Neural crest cell (in vitro differentiated cells): ENCODE results near the gene DNASE1L2. TPM values are rescaled to one million over a fixed set of nuclear protein-coding genes. Genes with fewer than 3 reads are reported as not detected.

Source experiments
- DNase-seq: peaks from one replicate; pipeline ENCODE4 v3.0.0; 2021; ENCODE audit warnings: low read depth, mixed read lengths, low spot score
- H3K27ac Mint-ChIP-seq: one replicate; pipeline ENCODE4 v1.8.0; 2021; ENCODE audit warnings: mild to moderate bottlenecking, mixed read lengths; ENCODE audit not compliant: unreplicated experiment
- H3K27me3 Mint-ChIP-seq: 2 replicates; pipeline ENCODE4 v1.8.0; 2021; ENCODE audit warnings: low read depth, mild to moderate bottlenecking, mixed read lengths
- H3K36me3 Mint-ChIP-seq: 2 replicates; pipeline ENCODE4 v1.8.0; 2021; ENCODE audit warnings: low read depth, mild to moderate bottlenecking, mixed read lengths
- H3K4me1 Mint-ChIP-seq: 2 replicates; pipeline ENCODE4 v1.8.0; 2021; ENCODE audit warnings: mixed read lengths
- H3K4me3 Mint-ChIP-seq: one replicate; pipeline ENCODE4 v1.8.0; 2021; ENCODE audit warnings: mild to moderate bottlenecking, mixed read lengths
- H3K9me3 Mint-ChIP-seq: 2 replicates; pipeline ENCODE4 v1.8.0; 2021; ENCODE audit warnings: mixed read lengths
- total RNA-seq: library from RNA; stranded (reverse); gene quantifications from 2 replicates; pipeline ENCODE4 v1.2.1, GENCODE V29; 2021
- TF ChIP-seq, protein P1 (sequence below): fragments of 200-600 bp; sonication (generic); conservative IDR thresholded peaks from 2 replicates; pipeline ENCODE4 v1.5.0; 2021; ENCODE audit warnings: antibody characterized with exemption, mild to moderate bottlenecking

Gene DNASE1L2
- total RNA-seq, 1 donor from 2014 or later: 1.6 TPM

DNA sequence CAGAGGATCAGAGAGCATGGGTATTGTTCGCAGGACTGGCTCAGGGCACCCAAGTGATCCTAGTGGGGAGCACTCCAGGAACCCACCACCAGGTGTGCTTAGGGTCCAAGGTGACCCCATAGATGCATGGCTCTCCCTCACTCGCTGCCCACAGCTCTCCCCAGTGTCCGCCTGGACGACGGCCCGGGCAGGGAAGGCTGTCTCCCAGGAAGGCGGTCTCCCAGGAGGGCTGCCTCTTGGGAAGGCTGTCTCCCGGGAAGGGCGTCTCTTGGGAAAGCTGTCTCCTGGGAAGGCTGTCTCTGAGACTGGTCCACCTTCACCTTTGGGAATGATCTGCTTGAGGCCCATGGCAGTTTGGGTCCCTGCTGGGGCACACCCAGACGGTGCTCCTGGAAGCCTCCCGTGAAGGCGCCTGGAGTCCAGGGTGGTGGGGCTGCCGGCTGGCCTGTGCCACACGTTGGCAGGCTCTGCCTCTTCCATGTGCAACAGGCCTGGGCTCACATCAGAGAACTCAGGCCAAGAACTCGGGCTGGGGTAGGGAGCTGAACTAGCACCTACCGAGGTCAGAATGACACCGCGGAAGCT lies 10.1 kb downstream of the DNASE1L2 start:
- TF ChIP-seq, protein P1, sequence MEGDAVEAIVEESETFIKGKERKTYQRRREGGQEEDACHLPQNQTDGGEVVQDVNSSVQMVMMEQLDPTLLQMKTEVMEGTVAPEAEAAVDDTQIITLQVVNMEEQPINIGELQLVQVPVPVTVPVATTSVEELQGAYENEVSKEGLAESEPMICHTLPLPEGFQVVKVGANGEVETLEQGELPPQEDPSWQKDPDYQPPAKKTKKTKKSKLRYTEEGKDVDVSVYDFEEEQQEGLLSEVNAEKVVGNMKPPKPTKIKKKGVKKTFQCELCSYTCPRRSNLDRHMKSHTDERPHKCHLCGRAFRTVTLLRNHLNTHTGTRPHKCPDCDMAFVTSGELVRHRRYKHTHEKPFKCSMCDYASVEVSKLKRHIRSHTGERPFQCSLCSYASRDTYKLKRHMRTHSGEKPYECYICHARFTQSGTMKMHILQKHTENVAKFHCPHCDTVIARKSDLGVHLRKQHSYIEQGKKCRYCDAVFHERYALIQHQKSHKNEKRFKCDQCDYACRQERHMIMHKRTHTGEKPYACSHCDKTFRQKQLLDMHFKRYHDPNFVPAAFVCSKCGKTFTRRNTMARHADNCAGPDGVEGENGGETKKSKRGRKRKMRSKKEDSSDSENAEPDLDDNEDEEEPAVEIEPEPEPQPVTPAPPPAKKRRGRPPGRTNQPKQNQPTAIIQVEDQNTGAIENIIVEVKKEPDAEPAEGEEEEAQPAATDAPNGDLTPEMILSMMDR: no peak
- Mint-ChIP-seq H3K4me1 (peaks cover 7% of the 10 kb centered on the region), H3K9me3 (no peaks in the 10 kb centered on the region), H3K4me3 (no peak overlapping the region), H3K36me3 (peaks cover 5% of the 10 kb centered on the region), H3K27ac (peak overlapping the region; percentile 79), H3K27me3 (peaks cover 3% of the 10 kb centered on the region)
- DNase-seq: no peak

DNA sequence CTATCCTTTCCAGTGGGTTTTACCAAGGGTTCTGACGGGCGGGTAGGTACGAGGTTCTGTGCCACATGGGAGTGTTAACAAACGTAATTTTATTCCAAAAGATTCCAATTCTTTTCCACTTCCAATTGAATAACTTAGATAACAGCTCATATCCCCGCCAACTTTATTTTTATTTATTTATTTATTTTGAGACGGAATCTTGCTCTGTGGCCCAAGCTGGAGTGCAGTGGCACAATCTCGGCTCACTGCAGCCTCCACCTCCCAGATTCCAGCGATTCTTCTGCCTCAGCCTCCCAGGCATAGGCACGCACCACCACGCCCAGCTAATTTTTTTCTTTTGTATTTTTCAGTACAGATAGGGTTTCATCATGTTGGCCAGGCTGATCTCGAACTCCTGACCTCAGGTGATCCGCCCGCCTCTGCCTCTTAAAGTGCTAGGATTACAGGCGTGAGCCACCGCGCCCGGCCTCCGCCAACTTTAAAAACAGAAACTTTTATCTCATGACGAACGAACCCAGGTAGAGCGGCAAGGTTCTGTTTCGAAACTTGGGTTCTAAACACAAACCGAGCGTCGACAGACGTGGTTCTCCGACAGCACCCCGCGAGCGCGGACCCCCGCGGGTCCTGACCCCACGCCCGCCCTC lies 14.5 kb downstream of the DNASE1L2 start:
- DNase-seq: no peak
- Mint-ChIP-seq H3K27ac (no peak overlapping the region), H3K4me1 (peaks cover 11% of the 10 kb centered on the region), H3K9me3 (no peaks in the 10 kb centered on the region), H3K36me3 (peaks cover 13% of the 10 kb centered on the region), H3K27me3 (no peaks in the 10 kb centered on the region), H3K4me3 (peak overlapping the region; percentile 91)
- TF ChIP-seq, protein P1: no peak

GRCh38 chr16:2251296-2252111 lies 15.3 kb downstream of the DNASE1L2 start, which contains the start of gene ECI1:
TSS of gene ECI1 (minus strand) at chr16:2251587. CDS start at chr16:2251566, 21 bp downstream.
- H3K9me3 Mint-ChIP-seq: no peaks in the 10 kb centered on the region
- peak within 1 kb of the TSS; percentile 91 for H3K4me3 Mint-ChIP-seq
- H3K36me3 Mint-ChIP-seq: peaks cover 13% of the 10 kb centered on the region

DNA sequence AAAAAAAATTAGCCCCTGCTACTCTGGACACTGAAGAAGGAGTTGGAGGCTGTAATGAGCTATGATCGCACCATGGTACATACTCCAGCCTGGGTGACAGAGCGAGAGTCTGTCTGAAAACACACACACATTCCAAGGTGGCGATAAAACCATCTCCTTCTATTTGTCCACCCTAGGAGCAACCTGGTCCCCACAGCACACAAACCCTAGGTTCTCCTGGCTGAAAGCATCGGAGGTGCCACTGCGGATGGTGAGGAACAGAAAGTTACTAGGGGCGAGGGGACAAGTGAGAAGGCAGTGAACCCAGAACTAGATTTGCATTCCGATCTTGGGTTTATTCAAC lies 16.5 kb downstream of the DNASE1L2 start:
- no peak for DNase-seq
- TF ChIP-seq, protein P1: no peak
- no peaks in the 10 kb centered on the region for H3K9me3 Mint-ChIP-seq
- no peak overlapping the region for H3K27ac Mint-ChIP-seq
- peak overlapping the region; percentile 76 for H3K4me3 Mint-ChIP-seq
- peaks cover 11% of the 10 kb centered on the region for H3K4me1 Mint-ChIP-seq
- H3K36me3 Mint-ChIP-seq: peaks cover 20% of the 10 kb centered on the region
- H3K27me3 Mint-ChIP-seq: no peaks in the 10 kb centered on the region

More at GRCh38 chr16:2251296-2252111, 15.3 kb downstream of the DNASE1L2 start, which contains the start of gene ECI1:
- peak within 1 kb of the TSS; percentile 81 for H3K27ac Mint-ChIP-seq
- H3K4me1 Mint-ChIP-seq: peaks cover 11% of the 10 kb centered on the region
- DNase-seq: peak; percentile 88
- H3K27me3 Mint-ChIP-seq: no peaks in the 10 kb centered on the region
- TF ChIP-seq, protein P1: peak; percentile 69

DNA sequence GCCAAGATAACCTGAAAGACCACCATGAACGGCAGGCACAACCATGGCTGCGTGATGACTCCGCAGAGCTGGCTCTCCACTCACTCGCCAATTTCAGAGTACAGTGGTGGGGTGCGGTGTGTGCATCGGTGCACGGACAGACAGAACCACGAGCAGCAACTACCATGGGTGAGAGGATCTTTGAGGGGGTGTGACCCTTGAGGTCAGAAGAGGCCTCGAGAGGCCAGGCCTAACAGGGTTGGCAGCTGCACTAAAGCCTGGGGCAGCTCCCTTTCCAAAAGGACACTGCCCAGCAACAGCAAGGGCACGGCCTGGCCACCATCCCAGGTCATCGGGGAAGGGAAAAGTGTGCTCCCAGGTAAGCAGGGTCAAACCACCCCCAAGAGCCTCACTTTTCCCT lies 17.0 kb downstream of the DNASE1L2 start:
- Mint-ChIP-seq H3K36me3 (peaks cover 20% of the 10 kb centered on the region), H3K27ac (no peak overlapping the region), H3K9me3 (no peaks in the 10 kb centered on the region), H3K4me1 (peaks cover 11% of the 10 kb centered on the region), H3K27me3 (no peaks in the 10 kb centered on the region), H3K4me3 (peak overlapping the region; percentile 76)
- no peak for DNase-seq
- TF ChIP-seq, protein P1: no peak
